ENCODE data around the gene FAM78B. TPM values are rescaled to one million over a fixed set of nuclear protein-coding genes. Genes with fewer than 3 reads are reported as not detected.

FAM78B gene
- total and polyA plus RNA-seq, 11 donors = 1.2 to 9.4 (median 2.7) TPM

- H3K4me3 ChIP-seq = no peak overlapping the region
- peaks cover 0 to 4% (median 0%) of the 10 kb centered on the region in 12 donors for H3K9me3 ChIP-seq
- 63 to 84% (median 81%) methylated on average over 2 of the region's 2 CpGs for WGBS, 4 donors
- intact Hi-C loops (cut with DNase I) = no loop called here
- H3K36me3 ChIP-seq = no peaks in the 10 kb centered on the region
- DNase-seq = no peak
- peak in 2 of 4 donors; percentile 41 to 47 for ATAC-seq
- H3K4me1 ChIP-seq = peaks cover 0 to 21% (median 0%) of the 10 kb centered on the region in 12 donors
- no peak overlapping the region for H3K27ac ChIP-seq
- no peak for TF ChIP-seq CTCF (IDR thresholded peaks at IDR 0.05)
- TF ChIP-seq POLR2A (IDR thresholded peaks at IDR 0.05) = no peak
- H3K27me3 ChIP-seq = no peaks in the 10 kb centered on the region
These were observed 13.8 kb downstream of the FAM78B start for GRCh38 chr1:166152978-166153377.

- H3K27me3 ChIP-seq = no peaks in the 10 kb centered on the region
- no peak overlapping the region for H3K27ac ChIP-seq
- no peak overlapping the region for H3K4me3 ChIP-seq
- intact Hi-C loops (cut with DNase I) = no loop called here
- WGBS, 4 donors = 84 to 94% (median 89%) methylated on average over 5 of the region's 5 CpGs
- DNase-seq (no peak), ATAC-seq (no peak)
- peaks cover 0 to 4% (median 0%) of the 10 kb centered on the region in 12 donors for H3K9me3 ChIP-seq
- H3K36me3 ChIP-seq = no peaks in the 10 kb centered on the region
- H3K4me1 ChIP-seq = peaks cover 0 to 15% (median 0%) of the 10 kb centered on the region in 12 donors
- TF ChIP-seq POLR2A (IDR thresholded peaks at IDR 0.05) = no peak
- TF ChIP-seq CTCF (IDR thresholded peaks at IDR 0.05) = no peak
These were observed 15.0 kb downstream of the FAM78B start for GRCh38 chr1:166151804-166152203.

- H3K27me3 ChIP-seq = no peaks in the 10 kb centered on the region
- intact Hi-C loops (cut with DNase I) = no loop called here
- TF ChIP-seq CTCF (IDR thresholded peaks at IDR 0.05) = no peak
- no peak for TF ChIP-seq POLR2A (IDR thresholded peaks at IDR 0.05)
- ATAC-seq = no peak
- DNase-seq = no peak
- no peaks in the 10 kb centered on the region for H3K36me3 ChIP-seq
- WGBS, 4 donors = 23 to 80% (median 58%) methylated on average over 1 of the region's 1 CpG
- H3K27ac ChIP-seq = no peak overlapping the region
- peaks cover 0 to 4% (median 0%) of the 10 kb centered on the region in 12 donors for H3K9me3 ChIP-seq
- H3K4me1 ChIP-seq = no peaks in the 10 kb centered on the region
- no peak overlapping the region for H3K4me3 ChIP-seq
These were observed 21.3 kb downstream of the FAM78B start for GRCh38 chr1:166145499-166145898.

GRCh38 chr1:166141969-166142368 lies 24.8 kb downstream of the FAM78B start:
- Histone ChIP-seq H3K9me3 (no peaks in the 10 kb centered on the region), H3K4me1 (no peaks in the 10 kb centered on the region), H3K36me3 (no peaks in the 10 kb centered on the region), H3K27ac (no peak overlapping the region), H3K4me3 (no peak overlapping the region), H3K27me3 (no peaks in the 10 kb centered on the region)
- no peak for DNase-seq
- ATAC-seq = no peak
- no peak for TF ChIP-seq POLR2A (IDR thresholded peaks at IDR 0.05)
- TF ChIP-seq CTCF (IDR thresholded peaks at IDR 0.05) = no peak
- intact Hi-C loops (cut with DNase I) = no loop called here

Measured in heart left ventricle (tissue), 16 donors.